Natural killer cell treated with Interleukin-12 subunit alpha and Interleukin-12 subunit beta and Interleukin-15 and Interleukin-18, amount 100 ng/mL, for 72 hours (primary cell): ENCODE results near the gene AFTPH. TPM values are rescaled to one million over a fixed set of nuclear protein-coding genes. Genes with fewer than 3 reads are reported as not detected.
A peak's percentile ranks its signal among the peaks of the same experiment; 100 is the strongest.

Source experiments
- ATAC-seq, 2 donors: fragments of 150-1000 bp; cut with Tn5 transposase in 1 of 2; sonication (Bioruptor Pico), chemical (Tn5 transposase) in 1 of 2; 2 replicates each; pipeline ENCODE4 v1.10.0; 2021
- DNase-seq: peaks from one replicate; pipeline ENCODE4 v3.0.0; 2022; ENCODE audit warnings: low spot score
- H3K27ac Mint-ChIP-seq, 2 donors: 1 replicate in 1 of 2; 2 replicates in 1 of 2; pipeline ENCODE4 v1.8.0; 2022; ENCODE audit warnings: mixed read lengths in 2 of 2, mild to moderate bottlenecking in 1 of 2, moderate library complexity in 1 of 2
- H3K27me3 Mint-ChIP-seq, 2 donors: 1 replicate in 1 of 2; 2 replicates in 1 of 2; pipeline ENCODE4 v1.8.0; 2022; ENCODE audit warnings: mixed read lengths in 2 of 2
- H3K36me3 Mint-ChIP-seq: one replicate; pipeline ENCODE4 v1.8.0; 2022; ENCODE audit warnings: mixed read lengths
- H3K4me1 Mint-ChIP-seq, 2 donors: 1 replicate in 1 of 2; 2 replicates in 1 of 2; pipeline ENCODE4 v1.8.0; 2022; ENCODE audit warnings: low read depth in 2 of 2, mixed read lengths in 2 of 2, mild to moderate bottlenecking in 1 of 2
- H3K4me3 Mint-ChIP-seq: one replicate; pipeline ENCODE4 v1.8.0; 2022; ENCODE audit warnings: mixed read lengths
- H3K9me3 Mint-ChIP-seq: 2 replicates; pipeline ENCODE4 v1.8.0; 2022; ENCODE audit warnings: mixed read lengths
- total RNA-seq, 2 donors: library from RNA; stranded (reverse); gene quantifications; one replicate each; pipeline ENCODE4 v1.2.3, GENCODE V29; 2022

Gene AFTPH
- total RNA-seq, result 10 to 100 TPM; 38.7 to 49.0 TPM

- Mint-ChIP-seq H3K9me3 (no peaks in the 10 kb centered on the region), H3K27me3 (no peaks in the 10 kb centered on the region), H3K4me1 (peaks cover 30 to 31% of the 10 kb centered on the region in 2 donors), H3K36me3 (peaks cover 4% of the 10 kb centered on the region), H3K4me3 (peak within 1 kb of the TSS; percentile 86), H3K27ac (peak within 1 kb of the TSS; percentile 87 to 100)
- DNase-seq (peak; percentile 100), ATAC-seq (peak; percentile 99)
Observed at GRCh38 chr2:64523666-64524603, at the start of gene AFTPH. Gene AFTPH, plus strand, starts transcription at chr2:64524328. Its CDS starts 27,147 bp downstream, at chr2:64551475.

GRCh38 chr2:64474636-64475035 lies 49.5 kb upstream of the AFTPH start:
- ATAC-seq, result no peak
- no peak overlapping the region for H3K27ac Mint-ChIP-seq
- peaks cover 0 to 5% of the 10 kb centered on the region in 2 donors for H3K27me3 Mint-ChIP-seq
- no peaks in the 10 kb centered on the region for H3K9me3 Mint-ChIP-seq
- no peak for DNase-seq
- H3K4me1 Mint-ChIP-seq, result no peaks in the 10 kb centered on the region
- H3K36me3 Mint-ChIP-seq, result no peaks in the 10 kb centered on the region
- no peak overlapping the region for H3K4me3 Mint-ChIP-seq

- ATAC-seq (no peak), DNase-seq (no peak)
- Mint-ChIP-seq H3K27me3 (peaks cover 0 to 5% of the 10 kb centered on the region in 2 donors), H3K9me3 (no peaks in the 10 kb centered on the region), H3K4me3 (no peak overlapping the region), H3K36me3 (no peaks in the 10 kb centered on the region), H3K27ac (no peak overlapping the region), H3K4me1 (no peaks in the 10 kb centered on the region)
Observed at GRCh38 chr2:64477037-64477436, 47.1 kb upstream of the AFTPH start.

- Mint-ChIP-seq H3K4me1 (no peaks in the 10 kb centered on the region), H3K9me3 (no peaks in the 10 kb centered on the region), H3K27me3 (peaks cover 0 to 5% of the 10 kb centered on the region in 2 donors), H3K4me3 (no peak overlapping the region), H3K36me3 (no peaks in the 10 kb centered on the region), H3K27ac (no peak overlapping the region)
- DNase-seq, result no peak
- no peak for ATAC-seq
Observed at GRCh38 chr2:64477979-64478378, 46.1 kb upstream of the AFTPH start.

- Mint-ChIP-seq H3K36me3 (no peaks in the 10 kb centered on the region), H3K27ac (no peak overlapping the region), H3K27me3 (peaks cover 0 to 5% of the 10 kb centered on the region in 2 donors), H3K9me3 (no peaks in the 10 kb centered on the region), H3K4me1 (no peaks in the 10 kb centered on the region), H3K4me3 (no peak overlapping the region)
- no peak for DNase-seq
- ATAC-seq, result no peak
Observed at GRCh38 chr2:64478502-64479230, 45.5 kb upstream of the AFTPH start.

- H3K9me3 Mint-ChIP-seq, result no peaks in the 10 kb centered on the region
- DNase-seq (no peak), ATAC-seq (peak in 1 of 2 donors; percentile 43)
- H3K36me3 Mint-ChIP-seq, result no peaks in the 10 kb centered on the region
- H3K27me3 Mint-ChIP-seq, result peaks cover 0 to 4% of the 10 kb centered on the region in 2 donors
- H3K4me1 Mint-ChIP-seq, result no peaks in the 10 kb centered on the region
- H3K27ac Mint-ChIP-seq, result no peak overlapping the region
- H3K4me3 Mint-ChIP-seq, result no peak overlapping the region
Observed at GRCh38 chr2:64479259-64480117, 44.6 kb upstream of the AFTPH start.

- Mint-ChIP-seq H3K4me1 (no peaks in the 10 kb centered on the region), H3K27me3 (peaks cover 3 to 8% of the 10 kb centered on the region in 2 donors), H3K4me3 (no peak overlapping the region), H3K9me3 (no peaks in the 10 kb centered on the region), H3K27ac (no peak overlapping the region), H3K36me3 (no peaks in the 10 kb centered on the region)
- DNase-seq, result no peak
- ATAC-seq, result no peak
Observed at GRCh38 chr2:64481665-64482064, 42.5 kb upstream of the AFTPH start.

GRCh38 chr2:64482243-64482642 lies 41.9 kb upstream of the AFTPH start:
- H3K4me3 Mint-ChIP-seq, result no peak overlapping the region
- no peaks in the 10 kb centered on the region for H3K36me3 Mint-ChIP-seq
- H3K27me3 Mint-ChIP-seq, result peaks cover 7 to 13% of the 10 kb centered on the region in 2 donors
- DNase-seq, result no peak
- H3K4me1 Mint-ChIP-seq, result no peaks in the 10 kb centered on the region
- no peak overlapping the region for H3K27ac Mint-ChIP-seq
- H3K9me3 Mint-ChIP-seq, result no peaks in the 10 kb centered on the region
- no peak for ATAC-seq

- DNase-seq (no peak), ATAC-seq (no peak)
- Mint-ChIP-seq H3K27ac (no peak overlapping the region), H3K9me3 (no peaks in the 10 kb centered on the region), H3K27me3 (peaks cover 7 to 13% of the 10 kb centered on the region in 2 donors), H3K36me3 (no peaks in the 10 kb centered on the region), H3K4me1 (no peaks in the 10 kb centered on the region), H3K4me3 (no peak overlapping the region)
Observed at GRCh38 chr2:64482765-64483504, 41.2 kb upstream of the AFTPH start.

- no peaks in the 10 kb centered on the region for H3K9me3 Mint-ChIP-seq
- DNase-seq, result no peak
- no peaks in the 10 kb centered on the region for H3K36me3 Mint-ChIP-seq
- ATAC-seq, result no peak
- peaks cover 2 to 4% of the 10 kb centered on the region in 2 donors for H3K4me1 Mint-ChIP-seq
- peaks cover 14 to 18% of the 10 kb centered on the region in 2 donors for H3K27me3 Mint-ChIP-seq
- H3K27ac Mint-ChIP-seq, result no peak overlapping the region
- H3K4me3 Mint-ChIP-seq, result no peak overlapping the region
Observed at GRCh38 chr2:64485331-64485730, 38.8 kb upstream of the AFTPH start.

- Mint-ChIP-seq H3K27ac (no peak overlapping the region), H3K36me3 (no peaks in the 10 kb centered on the region), H3K4me3 (no peak overlapping the region), H3K27me3 (peaks cover 14 to 21% of the 10 kb centered on the region in 2 donors), H3K4me1 (peaks cover 2 to 4% of the 10 kb centered on the region in 2 donors), H3K9me3 (no peaks in the 10 kb centered on the region)
- DNase-seq, result no peak
- no peak for ATAC-seq
Observed at GRCh38 chr2:64485961-64486360, 38.2 kb upstream of the AFTPH start.

- Mint-ChIP-seq H3K4me1 (peaks cover 2 to 4% of the 10 kb centered on the region in 2 donors), H3K4me3 (no peak overlapping the region), H3K27ac (no peak overlapping the region), H3K27me3 (peaks cover 17 to 26% of the 10 kb centered on the region in 2 donors), H3K9me3 (no peaks in the 10 kb centered on the region), H3K36me3 (no peaks in the 10 kb centered on the region)
- DNase-seq (no peak), ATAC-seq (no peak)
Observed at GRCh38 chr2:64487256-64488049, 36.7 kb upstream of the AFTPH start.
